GM10847 (cell line): Measurements from ENCODE around the gene KAT7.

Source experiments
- POLR2A ChIP-seq: IDR thresholded peaks from 2 replicates; pipeline ENCODE4 v1.6.1; 2011; ENCODE audit not compliant: insufficient read length; ENCODE audit errors: extremely low read depth

The KAT7 gene

DNA sequence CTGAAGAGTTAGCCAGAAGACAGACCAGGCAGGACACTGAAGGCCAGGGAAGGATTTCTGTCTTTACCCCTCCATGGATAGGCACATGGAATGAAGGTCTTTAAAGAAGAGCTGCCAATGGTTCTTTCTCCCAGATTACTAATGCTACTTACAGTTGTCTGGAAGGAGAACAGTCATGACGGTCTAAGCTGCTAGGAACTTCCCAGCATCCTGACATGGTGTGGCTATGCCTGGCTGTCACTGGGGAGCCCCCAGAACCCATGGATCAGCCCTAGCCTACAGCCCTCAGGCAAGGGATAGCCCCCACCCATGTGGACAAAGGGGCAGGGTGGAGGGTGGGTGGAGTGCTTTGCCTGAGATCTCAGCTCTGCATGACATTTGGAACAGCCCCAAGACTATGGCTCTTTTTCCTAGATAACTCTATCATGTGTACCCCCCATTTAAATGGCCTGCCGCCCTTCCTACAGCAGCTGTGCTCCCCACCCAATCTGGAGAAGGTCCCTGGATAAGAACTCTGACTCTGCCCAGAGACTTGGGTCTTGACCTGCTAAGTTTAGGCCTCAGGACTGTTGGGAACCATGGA lies 9.2 kb upstream of the KAT7 start:
- TF ChIP-seq POLR2A, result no peak

GRCh38 chr17:49779739-49780231 lies 8.7 kb upstream of the KAT7 start:
- TF ChIP-seq POLR2A, result no peak

DNA sequence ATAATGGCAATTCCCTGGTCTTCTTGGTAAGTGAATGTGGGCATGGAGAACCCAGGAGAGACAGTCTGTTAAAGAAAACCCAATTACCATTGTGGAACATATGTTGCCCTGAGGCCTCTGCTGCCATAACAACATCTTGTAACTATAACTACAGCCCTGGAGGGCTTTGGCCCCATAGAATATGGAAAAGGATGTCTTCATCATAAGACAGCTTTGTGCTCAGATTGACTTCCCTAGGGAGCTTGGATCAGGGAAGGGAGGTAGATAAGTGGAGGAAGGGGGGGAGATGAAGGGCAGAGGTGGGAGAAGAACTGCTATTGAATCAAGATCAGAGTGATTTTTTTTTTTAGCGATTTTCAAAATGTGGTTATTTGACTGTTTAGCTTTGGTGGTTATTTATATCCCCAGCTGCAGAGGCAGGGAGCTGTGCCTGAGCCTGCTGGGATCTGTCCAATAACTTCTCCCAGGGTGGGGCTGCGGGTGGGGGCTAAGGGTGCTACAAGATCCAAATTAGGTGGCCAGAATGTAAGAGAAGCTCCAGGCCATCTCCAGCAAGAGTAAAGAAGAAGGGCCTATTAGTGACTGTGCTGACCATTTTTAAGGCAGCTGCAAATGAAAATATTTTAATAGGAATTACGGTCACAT lies 5.3 kb upstream of the KAT7 start:
- no peak for TF ChIP-seq POLR2A

GRCh38 chr17:49783791-49784190 lies 4.7 kb upstream of the KAT7 start:
- no peak for TF ChIP-seq POLR2A

- TF ChIP-seq POLR2A, result no peak
These were observed 3.8 kb upstream of the KAT7 start for GRCh38 chr17:49784636-49785035.

DNA sequence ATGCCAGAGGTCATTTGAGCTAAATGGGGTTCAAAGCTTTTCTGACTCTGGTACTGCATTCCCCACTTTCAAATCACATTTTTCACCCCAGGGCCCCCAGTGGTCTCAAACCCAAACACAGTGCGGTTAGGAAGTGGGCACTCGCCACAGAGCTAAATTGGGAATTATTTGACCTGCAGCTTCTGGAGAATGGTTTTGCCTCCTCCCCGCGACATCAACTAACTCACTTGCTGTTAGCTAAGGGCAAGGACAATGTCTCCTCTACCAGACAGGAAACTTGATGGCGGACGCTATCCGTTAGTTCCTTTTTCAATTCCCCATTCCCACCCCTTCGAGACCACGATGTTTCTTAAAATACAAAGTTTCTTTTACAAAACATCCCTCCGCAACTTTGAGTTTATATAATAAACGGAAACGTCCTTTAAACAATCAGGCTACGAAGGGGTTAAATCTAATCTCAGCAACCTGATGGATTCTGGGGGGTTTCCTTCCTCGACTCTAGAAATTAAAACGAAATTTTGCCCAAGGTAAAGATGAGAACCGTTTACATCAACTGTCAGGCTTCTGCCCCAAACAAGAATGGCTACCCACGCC lies 500 bp upstream of the KAT7 start:
- no peak for TF ChIP-seq POLR2A

GRCh38 chr17:49789243-49789578 lies 730 bp downstream of the KAT7 start:
- no peak for TF ChIP-seq POLR2A

DNA sequence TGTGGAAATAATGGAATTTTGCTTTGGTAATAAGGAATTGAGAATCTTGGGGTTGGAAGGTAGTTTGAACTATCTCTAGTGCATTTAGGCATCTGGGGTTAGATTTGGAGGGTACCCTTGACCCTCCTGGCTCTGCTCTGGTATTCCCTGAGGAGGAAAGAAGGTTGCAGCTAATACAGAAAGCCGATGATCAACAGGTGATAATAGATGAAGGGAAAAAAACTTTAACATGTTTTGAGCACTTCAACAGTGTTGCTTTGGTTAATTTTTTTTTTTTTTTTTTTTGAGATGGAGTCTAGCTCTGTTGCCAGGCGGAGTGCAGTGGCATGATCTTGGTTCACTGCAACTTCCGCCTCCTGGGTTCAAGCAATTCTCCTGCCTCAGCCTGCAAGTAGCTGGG lies 4.8 kb downstream of the KAT7 start:
- TF ChIP-seq POLR2A, result no peak

- no peak for TF ChIP-seq POLR2A
These were observed 6.9 kb downstream of the KAT7 start for GRCh38 chr17:49795372-49795771.

- no peak for TF ChIP-seq POLR2A
These were observed 9.7 kb downstream of the KAT7 start for GRCh38 chr17:49798182-49798581.

DNA sequence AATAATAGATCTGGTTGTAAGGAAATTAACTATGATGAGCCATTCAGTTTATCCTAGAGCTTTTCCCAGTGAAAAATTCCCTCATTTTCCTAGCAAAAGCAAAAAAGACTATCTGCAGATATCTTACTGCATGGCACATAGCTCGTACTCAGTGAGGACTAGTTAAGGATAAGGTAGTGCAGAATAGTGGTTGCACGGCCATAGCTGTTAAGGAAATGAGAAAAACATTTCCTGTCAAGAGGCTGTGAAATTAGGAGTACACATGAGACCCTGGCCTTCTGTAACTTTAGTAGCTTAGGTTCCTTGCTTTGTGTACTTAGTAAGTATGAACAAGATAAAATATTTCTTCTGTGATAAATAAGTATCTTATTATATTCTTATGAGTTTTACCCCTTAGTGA lies 10.3 kb downstream of the KAT7 start:
- TF ChIP-seq POLR2A, result no peak

DNA sequence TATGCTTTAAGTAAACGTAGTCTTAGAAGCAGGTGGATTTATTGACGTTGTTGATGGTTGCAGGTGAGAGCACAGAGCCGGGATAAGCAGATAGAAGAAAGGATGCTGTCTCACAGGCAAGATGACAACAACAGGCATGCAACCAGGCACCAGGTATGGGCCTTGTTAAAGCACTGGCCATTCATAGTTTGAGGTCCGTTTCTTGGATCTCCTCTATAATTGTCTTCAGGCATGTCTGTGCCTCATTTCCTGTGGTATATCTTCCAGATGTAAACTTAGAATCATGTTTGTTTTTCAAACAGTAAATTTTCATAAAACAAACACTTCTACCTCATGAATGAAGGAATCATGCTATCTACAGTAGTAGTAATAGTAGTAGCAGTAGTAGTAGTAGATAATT lies 20.6 kb downstream of the KAT7 start:
- no peak for TF ChIP-seq POLR2A

GRCh38 chr17:49814781-49815529 lies 26.5 kb downstream of the KAT7 start:
- TF ChIP-seq POLR2A, result no peak

GRCh38 chr17:49815761-49816281 lies 27.3 kb downstream of the KAT7 start:
- no peak for TF ChIP-seq POLR2A

- TF ChIP-seq POLR2A, result no peak
These were observed 29.5 kb downstream of the KAT7 start for GRCh38 chr17:49817993-49818392.

GRCh38 chr17:49819138-49819537 lies 30.7 kb downstream of the KAT7 start:
- no peak for TF ChIP-seq POLR2A

- TF ChIP-seq POLR2A, result no peak
These were observed 31.2 kb downstream of the KAT7 start for GRCh38 chr17:49819651-49820050.

DNA sequence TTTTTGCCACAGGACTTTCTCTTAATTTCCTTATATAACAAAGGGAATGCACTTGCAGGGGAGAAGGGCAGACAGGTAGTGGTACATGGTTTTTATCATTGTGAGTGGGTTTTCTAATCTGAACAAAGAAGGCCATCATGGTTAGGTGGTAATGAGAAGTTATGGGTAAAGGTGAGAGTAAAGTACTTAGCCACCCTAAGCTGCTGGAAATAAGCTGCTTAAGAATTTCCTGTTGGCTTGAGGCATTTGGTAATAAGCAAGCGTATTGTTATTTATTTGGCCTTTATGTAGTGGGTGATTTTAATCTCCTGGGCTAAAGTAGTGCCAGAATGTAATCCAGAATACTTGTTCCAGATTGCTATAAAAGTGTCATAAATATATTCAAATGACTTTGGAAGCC lies 32.3 kb downstream of the KAT7 start:
- no peak for TF ChIP-seq POLR2A
